ENCODE measurements around the gene THEMIS.

THEMIS gene

DNA sequence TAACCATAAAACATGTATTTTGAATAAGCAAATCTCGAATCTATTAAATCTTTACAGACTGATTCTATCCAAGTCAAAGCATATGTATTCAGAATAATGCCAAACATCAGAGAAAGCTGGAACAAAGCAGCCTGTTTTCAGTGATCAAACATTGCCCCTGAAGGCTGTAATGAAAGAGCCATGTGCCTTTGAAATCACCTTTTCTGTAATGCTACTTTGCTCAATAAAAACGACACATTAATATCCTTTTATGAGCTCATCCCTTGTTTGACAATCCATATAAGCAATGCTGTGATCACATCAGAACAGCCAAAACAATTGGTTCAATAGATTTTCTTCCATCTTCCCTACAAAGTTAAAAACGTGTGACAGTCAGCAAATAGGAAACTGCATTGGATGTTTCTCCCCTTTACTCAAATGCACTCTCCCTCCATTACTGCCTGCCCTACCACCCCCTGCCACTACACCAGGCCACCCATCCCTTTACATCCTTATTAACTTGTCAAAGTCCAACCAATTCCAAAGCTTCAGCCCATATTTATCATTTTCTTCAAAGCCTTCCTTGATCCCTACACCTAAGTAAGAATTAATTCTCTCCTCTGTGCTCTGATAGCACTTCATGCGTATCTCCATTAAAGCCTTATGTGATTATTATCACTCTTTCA is 42.0 kb downstream of the THEMIS start:
- DNase-seq: no peak

DNA sequence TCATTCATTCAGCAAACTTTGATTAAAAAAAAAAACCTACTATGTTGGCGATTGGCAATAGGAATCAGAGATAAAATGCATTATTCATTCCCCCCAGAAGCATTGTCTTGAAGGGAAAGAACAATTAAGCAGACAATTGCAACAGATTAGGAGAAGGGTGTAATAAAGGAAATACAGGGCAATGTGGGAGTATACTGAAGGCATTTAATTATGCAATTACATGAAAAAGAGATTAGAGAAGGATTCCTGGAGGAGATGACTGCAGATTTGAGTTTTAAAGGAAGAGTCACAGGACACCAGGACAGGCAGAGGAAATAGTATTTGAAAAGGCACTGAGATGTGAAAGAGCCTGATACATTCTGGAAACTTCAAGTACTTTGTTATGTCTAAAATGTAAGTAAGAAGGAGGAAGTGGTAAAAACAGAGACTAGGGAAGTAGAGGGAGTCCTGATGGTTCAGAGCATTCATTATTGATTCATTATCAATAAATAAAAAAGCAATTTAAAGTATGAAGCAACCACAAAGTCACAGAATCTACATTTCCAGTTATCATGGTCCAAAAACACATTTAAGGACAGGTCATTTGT is 43.7 kb downstream of the THEMIS start:
- no peak for DNase-seq

DNA sequence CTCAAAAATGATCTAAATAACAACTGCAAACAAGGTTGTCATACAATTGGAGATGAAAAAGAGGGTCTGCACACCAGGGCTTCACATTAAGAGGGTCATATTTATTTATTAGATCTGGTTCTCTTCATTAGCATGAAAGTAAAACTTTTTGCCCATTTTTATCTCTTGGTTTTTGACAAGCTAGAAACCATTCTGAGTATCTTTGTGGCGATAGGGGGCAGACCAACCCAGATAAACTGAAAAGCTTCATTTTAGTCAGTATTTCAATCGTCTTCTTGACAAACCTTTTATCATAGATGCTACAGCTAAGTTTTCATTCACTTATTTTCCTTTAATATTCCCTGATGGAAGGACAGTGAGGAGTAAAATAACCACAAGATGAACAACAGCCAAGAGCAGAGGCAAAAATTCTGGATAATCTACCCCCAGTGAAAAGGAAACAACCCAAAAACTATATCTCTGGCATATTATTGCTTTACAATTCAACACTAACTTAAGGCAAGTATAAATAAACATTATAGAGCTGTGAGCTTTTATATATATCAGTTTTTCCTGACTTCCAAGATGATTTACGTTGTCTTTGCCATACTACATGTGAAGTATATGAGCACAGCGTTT is 45.2 kb downstream of the THEMIS start:
- no peak for DNase-seq

DNA sequence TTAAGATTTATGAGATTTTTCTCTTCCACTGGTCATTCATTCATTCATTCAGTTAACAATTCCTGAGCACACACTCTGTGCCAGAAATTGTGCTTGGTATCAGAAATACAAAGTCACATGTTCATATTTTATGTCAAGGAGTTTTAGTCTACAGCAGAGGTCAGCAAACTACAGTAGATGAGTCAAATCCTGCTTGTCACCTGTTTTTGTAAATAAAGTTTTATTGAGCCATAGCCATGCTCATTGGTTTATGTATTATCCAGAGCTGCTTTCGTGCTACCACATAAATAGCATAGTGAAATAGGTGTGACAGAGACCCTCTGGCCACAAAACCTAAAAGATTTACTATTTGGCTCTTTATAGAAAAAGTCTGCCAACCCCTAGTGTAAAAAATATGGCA is 46.8 kb downstream of the THEMIS start:
- DNase-seq: no peak

GRCh38 chr6:127851197-127851596 is 49.7 kb downstream of the THEMIS start:
- no peak for DNase-seq

DNA sequence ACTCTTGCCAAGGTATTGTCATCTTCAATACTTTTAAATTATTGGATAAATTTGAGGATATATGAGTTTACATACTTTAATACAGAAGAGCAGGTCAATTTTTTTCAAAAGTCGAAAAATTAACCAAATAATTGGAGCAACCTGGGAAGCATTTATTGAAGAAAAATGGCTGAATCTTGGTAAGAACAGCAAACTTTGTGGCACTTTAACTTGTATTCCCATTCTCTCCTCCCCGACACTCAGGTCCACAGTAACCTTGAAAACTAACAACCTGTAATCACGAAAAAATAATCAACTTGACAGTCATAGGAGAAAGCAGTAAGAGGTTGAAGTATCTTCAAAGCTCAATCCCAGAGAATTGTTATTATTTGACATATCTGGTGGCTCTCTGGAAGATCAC is 55.6 kb downstream of the THEMIS start:
- no peak for DNase-seq

DNA sequence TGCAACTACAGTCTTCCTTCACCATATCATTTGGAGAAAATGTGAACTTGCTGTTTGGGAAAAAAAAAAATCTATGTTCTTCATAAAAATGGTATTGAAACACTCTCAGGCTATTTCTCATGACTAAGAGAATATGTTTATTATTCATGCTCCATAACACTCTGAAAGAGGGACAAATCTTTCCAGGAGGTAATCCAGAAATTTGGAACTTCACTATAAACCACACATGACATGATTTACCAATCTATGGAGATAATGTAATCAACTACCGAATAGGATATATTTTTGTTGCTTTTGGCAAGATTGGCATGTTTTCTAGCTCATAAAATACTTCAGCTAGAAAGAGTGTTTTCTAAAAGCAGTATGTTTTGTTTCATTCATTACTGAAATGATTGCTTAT is 56.3 kb downstream of the THEMIS start:
- DNase-seq: no peak

GRCh38 chr6:127843582-127843981 is 57.3 kb downstream of the THEMIS start:
- no peak for DNase-seq

- no peak for DNase-seq
Measured at GRCh38 chr6:127842562-127842961, 58.3 kb downstream of the THEMIS start.

- DNase-seq: no peak
Measured at GRCh38 chr6:127841811-127842210, 59.0 kb downstream of the THEMIS start.

GRCh38 chr6:127834136-127834535 is 66.7 kb downstream of the THEMIS start:
- DNase-seq: no peak

DNA sequence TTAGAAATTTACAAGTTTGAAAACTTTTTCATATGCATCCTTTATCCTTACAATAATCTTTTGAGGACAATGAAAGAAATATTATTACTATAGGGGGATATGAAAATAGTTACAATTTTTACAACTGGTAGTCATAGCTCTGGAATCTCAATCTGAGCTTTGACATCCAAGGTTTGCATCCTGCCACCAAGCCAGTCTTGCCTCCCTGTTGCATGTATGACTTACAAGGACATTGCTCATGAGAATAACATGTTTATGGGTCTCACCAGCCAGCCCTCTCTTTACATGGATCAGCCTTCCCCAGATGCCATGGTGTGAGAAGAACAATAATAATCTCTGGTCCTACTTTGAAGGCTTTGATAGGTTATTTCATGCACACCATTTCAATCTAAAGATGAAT is 67.5 kb downstream of the THEMIS start:
- no peak for DNase-seq

GRCh38 chr6:127832381-127832780 is 68.5 kb downstream of the THEMIS start:
- DNase-seq: no peak

DNA sequence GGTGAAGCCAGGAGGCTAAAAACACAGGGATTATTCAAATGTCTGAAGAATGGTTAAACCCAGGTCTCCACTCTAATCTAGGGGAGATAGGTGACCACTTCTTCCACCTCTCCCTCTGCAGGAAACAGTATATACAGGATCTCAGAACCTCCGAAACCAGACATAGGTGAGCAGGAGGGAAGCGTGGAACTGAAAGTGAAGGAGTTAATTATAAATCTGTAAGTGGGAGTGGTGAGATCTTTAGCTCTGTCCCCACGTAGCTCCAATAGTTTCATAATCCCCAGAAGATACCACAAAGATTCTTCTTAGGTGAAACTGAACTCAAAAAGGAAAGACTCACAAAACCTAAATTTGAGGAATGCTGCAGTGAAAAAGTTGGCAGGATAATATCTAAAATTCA is 76.8 kb downstream of the THEMIS start:
- no peak for DNase-seq

DNA sequence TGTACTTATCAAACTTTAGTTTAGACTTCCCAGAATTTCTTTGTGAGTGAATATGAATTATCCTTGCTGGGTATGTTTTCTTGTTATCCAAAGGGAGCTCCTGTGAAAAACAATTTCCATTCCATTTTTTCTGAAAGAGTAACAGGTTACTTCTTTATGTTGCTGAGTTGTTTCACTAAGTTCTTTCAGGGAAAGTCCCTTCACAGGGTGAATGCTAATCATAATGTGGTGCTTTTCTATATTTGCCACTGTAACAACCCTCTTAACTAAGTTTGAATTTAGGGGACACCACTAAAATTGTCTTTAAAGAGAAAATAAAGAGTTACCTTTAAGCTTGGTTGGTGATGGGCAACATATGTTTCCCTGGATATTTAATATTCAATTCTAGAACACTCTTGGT is 79.4 kb downstream of the THEMIS start:
- DNase-seq: no peak

DNA sequence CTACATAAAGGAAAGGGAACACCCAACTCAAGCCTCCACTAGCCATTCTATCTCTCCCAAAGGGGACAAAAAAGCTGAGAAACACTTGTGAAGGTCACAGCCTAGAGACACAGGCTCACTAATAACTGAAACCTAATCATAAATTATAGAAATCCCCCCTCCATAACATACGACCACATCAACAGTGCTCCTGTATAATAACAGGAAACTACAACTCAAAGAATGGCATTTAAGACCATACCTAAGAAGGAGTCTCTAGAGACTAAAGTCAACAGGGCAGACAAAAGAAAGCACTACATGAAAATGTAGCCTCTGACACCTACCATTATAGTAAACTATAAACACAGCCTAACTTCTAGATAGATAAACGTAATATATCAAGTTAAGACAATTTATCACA is 82.7 kb downstream of the THEMIS start:
- no peak for DNase-seq

GRCh38 chr6:127816643-127817042 is 84.2 kb downstream of the THEMIS start:
- no peak for DNase-seq

DNA sequence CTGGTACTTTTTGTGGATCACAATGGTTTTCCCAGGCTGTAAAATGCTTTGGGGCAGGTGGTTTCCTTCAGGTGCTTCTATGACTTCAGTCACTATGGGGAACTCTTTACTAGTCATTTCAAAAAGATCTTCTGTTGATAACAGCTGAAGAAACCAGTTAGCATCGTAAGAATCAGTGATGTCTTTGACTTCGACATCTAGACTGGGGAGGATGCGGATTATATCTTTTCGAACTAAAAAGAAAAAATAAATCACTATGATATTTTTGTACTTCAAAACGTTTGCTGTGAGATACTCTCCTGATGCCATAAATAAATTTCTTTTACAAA is 87.2 kb downstream of the THEMIS start:
- DNase-seq: no peak

- DNase-seq: no peak
Measured at GRCh38 chr6:127812985-127813698, 87.7 kb downstream of the THEMIS start.

GRCh38 chr6:127811900-127812570 is 88.8 kb downstream of the THEMIS start:
- DNase-seq: peak; percentile 90

GRCh38 chr6:127807806-127808517 is 92.9 kb downstream of the THEMIS start:
- DNase-seq: no peak

- peak; percentile 87 for DNase-seq
Measured at GRCh38 chr6:127796713-127797112, 104.1 kb downstream of the THEMIS start.

DNA sequence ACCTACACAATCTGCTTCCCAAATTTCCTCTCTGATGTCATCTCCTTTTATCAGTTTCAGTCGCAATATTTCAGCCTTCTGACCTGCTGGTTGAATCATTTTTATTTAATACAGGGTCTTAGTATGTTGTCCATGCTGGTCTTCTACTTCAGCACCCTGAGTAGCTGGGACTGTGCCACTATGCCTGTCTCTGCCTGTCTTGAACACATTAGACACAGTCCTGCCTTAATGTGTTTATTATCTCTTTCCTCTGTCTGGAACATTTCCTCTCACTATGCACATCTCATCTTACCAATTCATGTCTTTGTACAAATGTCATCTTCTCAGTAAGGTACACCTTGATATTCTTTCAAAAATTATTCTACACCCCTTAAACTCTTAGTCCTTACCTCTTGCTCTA is 106.5 kb downstream of the THEMIS start:
- no peak for DNase-seq
